ENCODE data around the gene VSIR.

The VSIR gene

GRCh38 chr10:71735709-71736569 is 37.4 kb downstream of the VSIR start:
- H3K9ac ChIP-seq (ENCODE audit: low read depth, low read length, poor library complexity, severe bottlenecking): peak overlapping the region; percentile 73
- H3K79me2 ChIP-seq (ENCODE audit: insufficient read depth, low read length): no peaks in the 10 kb centered on the region
- H3K36me3 ChIP-seq (ENCODE audit: insufficient read depth, low read length): no peaks in the 10 kb centered on the region
- TF ChIP-seq EZH2phosphoT487 (IDR thresholded peaks at IDR 0.05; ENCODE audit: borderline replicate concordance): no peak
- TF ChIP-seq, protein P1, sequence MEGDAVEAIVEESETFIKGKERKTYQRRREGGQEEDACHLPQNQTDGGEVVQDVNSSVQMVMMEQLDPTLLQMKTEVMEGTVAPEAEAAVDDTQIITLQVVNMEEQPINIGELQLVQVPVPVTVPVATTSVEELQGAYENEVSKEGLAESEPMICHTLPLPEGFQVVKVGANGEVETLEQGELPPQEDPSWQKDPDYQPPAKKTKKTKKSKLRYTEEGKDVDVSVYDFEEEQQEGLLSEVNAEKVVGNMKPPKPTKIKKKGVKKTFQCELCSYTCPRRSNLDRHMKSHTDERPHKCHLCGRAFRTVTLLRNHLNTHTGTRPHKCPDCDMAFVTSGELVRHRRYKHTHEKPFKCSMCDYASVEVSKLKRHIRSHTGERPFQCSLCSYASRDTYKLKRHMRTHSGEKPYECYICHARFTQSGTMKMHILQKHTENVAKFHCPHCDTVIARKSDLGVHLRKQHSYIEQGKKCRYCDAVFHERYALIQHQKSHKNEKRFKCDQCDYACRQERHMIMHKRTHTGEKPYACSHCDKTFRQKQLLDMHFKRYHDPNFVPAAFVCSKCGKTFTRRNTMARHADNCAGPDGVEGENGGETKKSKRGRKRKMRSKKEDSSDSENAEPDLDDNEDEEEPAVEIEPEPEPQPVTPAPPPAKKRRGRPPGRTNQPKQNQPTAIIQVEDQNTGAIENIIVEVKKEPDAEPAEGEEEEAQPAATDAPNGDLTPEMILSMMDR (conservative IDR thresholded peaks at IDR 0.05; ENCODE audit: low read length): no peak
- no peaks in the 10 kb centered on the region for H4K20me1 ChIP-seq (ENCODE audit: insufficient read depth, low read length, poor library complexity, severe bottlenecking)
- peak overlapping the region; percentile 72 for H3K4me2 ChIP-seq (ENCODE audit: low read depth, low read length, poor library complexity, severe bottlenecking)
- no peaks in the 10 kb centered on the region for H3K9me2 ChIP-seq (replicated peaks; ENCODE audit: low read depth, low read length)
- H3K27me3 ChIP-seq (ENCODE audit: insufficient read depth, low read length, poor library complexity, severe bottlenecking): no peaks in the 10 kb centered on the region
- no peaks in the 10 kb centered on the region for H3K9me3 ChIP-seq (ENCODE audit: insufficient read depth, low read depth, low read length)
- peak overlapping the region; percentile 60 for H3K4me3 ChIP-seq (ENCODE audit: low read length, poor library complexity, severe bottlenecking)
- no peaks in the 10 kb centered on the region for H3F3A ChIP-seq (ENCODE audit: low read depth)
- peak overlapping the region; percentile 63; the same call in 1 of the 2 replicates for H2AFZ ChIP-seq (ENCODE audit: low read length)
- H3K4me1 ChIP-seq (ENCODE audit: insufficient read depth, low read length, poor library complexity, severe bottlenecking): peaks cover 42% of the 10 kb centered on the region

DNA sequence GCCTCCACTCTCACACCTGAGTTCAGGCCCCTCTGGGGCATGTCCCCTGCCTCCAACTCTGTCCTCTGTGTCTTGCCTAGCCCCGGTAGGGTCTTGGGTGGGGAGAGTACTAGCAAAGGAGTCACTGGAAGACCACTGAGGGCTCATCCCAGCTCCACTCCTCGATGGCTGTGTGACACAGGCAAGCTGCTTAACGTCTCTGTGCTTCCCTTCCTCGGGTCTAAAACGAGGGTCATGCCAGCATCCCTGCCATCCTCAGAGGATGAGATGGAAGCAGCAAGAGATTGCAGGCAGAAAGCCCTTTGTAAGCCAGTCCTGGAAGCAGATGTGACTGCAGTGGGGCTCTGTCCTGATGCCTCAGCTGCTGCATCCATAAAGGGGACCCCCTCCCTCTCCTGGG is 38.5 kb downstream of the VSIR start:
- H3K4me3 ChIP-seq (ENCODE audit: low read length, poor library complexity, severe bottlenecking): peak overlapping the region; percentile 60
- TF ChIP-seq, protein P1 (conservative IDR thresholded peaks at IDR 0.05; ENCODE audit: low read length): no peak
- no peak for TF ChIP-seq EZH2phosphoT487 (IDR thresholded peaks at IDR 0.05; ENCODE audit: borderline replicate concordance)
- no peaks in the 10 kb centered on the region for H3K79me2 ChIP-seq (ENCODE audit: insufficient read depth, low read length)
- H3K9me2 ChIP-seq (replicated peaks; ENCODE audit: low read depth, low read length): no peaks in the 10 kb centered on the region
- H3K9me3 ChIP-seq (ENCODE audit: insufficient read depth, low read depth, low read length): no peaks in the 10 kb centered on the region
- H3K36me3 ChIP-seq (ENCODE audit: insufficient read depth, low read length): no peaks in the 10 kb centered on the region
- no peaks in the 10 kb centered on the region for H3F3A ChIP-seq (ENCODE audit: low read depth)
- peak overlapping the region; percentile 73 for H3K9ac ChIP-seq (ENCODE audit: low read depth, low read length, poor library complexity, severe bottlenecking)
- H4K20me1 ChIP-seq (ENCODE audit: insufficient read depth, low read length, poor library complexity, severe bottlenecking): no peaks in the 10 kb centered on the region
- peaks cover 38% of the 10 kb centered on the region for H3K4me1 ChIP-seq (ENCODE audit: insufficient read depth, low read length, poor library complexity, severe bottlenecking)
- no peaks in the 10 kb centered on the region for H3K27me3 ChIP-seq (ENCODE audit: insufficient read depth, low read length, poor library complexity, severe bottlenecking)
- peak overlapping the region; percentile 72 for H3K4me2 ChIP-seq (ENCODE audit: low read depth, low read length, poor library complexity, severe bottlenecking)
- H2AFZ ChIP-seq (ENCODE audit: low read length): no peak overlapping the region

DNA sequence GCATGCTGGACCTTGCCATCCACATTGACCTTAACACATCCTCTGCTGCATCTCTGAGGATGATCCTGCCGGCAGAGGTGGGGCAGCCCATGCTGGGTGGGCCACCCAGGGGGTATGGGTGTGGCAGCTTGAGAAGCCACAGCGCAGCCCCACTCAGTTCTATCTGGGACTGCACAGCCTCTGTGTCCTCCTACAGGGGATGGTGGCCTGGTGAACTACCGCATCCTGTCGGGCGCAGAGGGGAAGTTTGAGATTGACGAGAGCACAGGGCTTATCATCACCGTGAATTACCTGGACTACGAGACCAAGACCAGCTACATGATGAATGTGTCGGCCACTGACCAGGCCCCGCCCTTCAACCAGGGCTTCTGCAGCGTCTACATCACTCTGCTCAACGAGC is 41.5 kb downstream of the VSIR start:
- Histone ChIP-seq H3K4me3 (ENCODE audit: low read length, poor library complexity, severe bottlenecking) (no peak overlapping the region), H3K9me3 (ENCODE audit: insufficient read depth, low read depth, low read length) (no peaks in the 10 kb centered on the region), H3K9me2 (replicated peaks; ENCODE audit: low read depth, low read length) (no peaks in the 10 kb centered on the region), H3K79me2 (ENCODE audit: insufficient read depth, low read length) (no peaks in the 10 kb centered on the region), H3K4me1 (ENCODE audit: insufficient read depth, low read length, poor library complexity, severe bottlenecking) (peaks cover 48% of the 10 kb centered on the region), H3K9ac (ENCODE audit: low read depth, low read length, poor library complexity, severe bottlenecking) (no peak overlapping the region), H2AFZ (ENCODE audit: low read length) (no peak overlapping the region), H3K4me2 (ENCODE audit: low read depth, low read length, poor library complexity, severe bottlenecking) (no peak overlapping the region), H3K27me3 (ENCODE audit: insufficient read depth, low read length, poor library complexity, severe bottlenecking) (no peaks in the 10 kb centered on the region), H3K36me3 (ENCODE audit: insufficient read depth, low read length) (no peaks in the 10 kb centered on the region), H3F3A (ENCODE audit: low read depth) (no peaks in the 10 kb centered on the region), H4K20me1 (ENCODE audit: insufficient read depth, low read length, poor library complexity, severe bottlenecking) (no peaks in the 10 kb centered on the region)
- TF ChIP-seq, protein P1 (conservative IDR thresholded peaks at IDR 0.05; ENCODE audit: low read length): no peak
- TF ChIP-seq EZH2phosphoT487 (IDR thresholded peaks at IDR 0.05; ENCODE audit: borderline replicate concordance): no peak
